ENCODE data around the gene SELENOK.

The SELENOK gene

GRCh38 chr3:53921296-53921695 is 29.6 kb upstream of the SELENOK start:
- no peak for TF ChIP-seq CTCF (conservative IDR thresholded peaks at IDR 0.05; ENCODE audit: low read depth, low read length)
- no peak overlapping the region for H3K27ac ChIP-seq
- no peaks in the 10 kb centered on the region for H4K20me1 ChIP-seq (ENCODE audit: insufficient read depth)
- H3K36me3 ChIP-seq (ENCODE audit: insufficient read depth): no peaks in the 10 kb centered on the region
- no peak overlapping the region for H3K9ac ChIP-seq
- H3K4me1 ChIP-seq (ENCODE audit: low read depth, poor library complexity, severe bottlenecking): no peaks in the 10 kb centered on the region
- H3K27me3 ChIP-seq (ENCODE audit: insufficient read depth, low read depth): no peaks in the 10 kb centered on the region
- no peaks in the 10 kb centered on the region for H3K79me2 ChIP-seq (ENCODE audit: insufficient read depth, low read depth)
- H3K4me3 ChIP-seq (IDR thresholded peaks at IDR 0.05; ENCODE audit: insufficient read depth, low read depth, low read length): no peak overlapping the region
- no peak overlapping the region for H3K4me2 ChIP-seq
- H2AFZ ChIP-seq (ENCODE audit: low read depth): no peak overlapping the region

- no peak overlapping the region for H3K4me3 ChIP-seq (IDR thresholded peaks at IDR 0.05; ENCODE audit: insufficient read depth, low read depth, low read length)
- no peaks in the 10 kb centered on the region for H3K27me3 ChIP-seq (ENCODE audit: insufficient read depth, low read depth)
- H4K20me1 ChIP-seq (ENCODE audit: insufficient read depth): no peaks in the 10 kb centered on the region
- no peak for TF ChIP-seq CTCF (conservative IDR thresholded peaks at IDR 0.05; ENCODE audit: low read depth, low read length)
- H3K36me3 ChIP-seq (ENCODE audit: insufficient read depth): no peaks in the 10 kb centered on the region
- H3K27ac ChIP-seq: no peak overlapping the region
- H3K4me2 ChIP-seq: no peak overlapping the region
- no peak overlapping the region for H2AFZ ChIP-seq (ENCODE audit: low read depth)
- no peaks in the 10 kb centered on the region for H3K79me2 ChIP-seq (ENCODE audit: insufficient read depth, low read depth)
- no peak overlapping the region for H3K9ac ChIP-seq
- no peaks in the 10 kb centered on the region for H3K4me1 ChIP-seq (ENCODE audit: low read depth, poor library complexity, severe bottlenecking)
Observed at GRCh38 chr3:53919741-53920140, 28.1 kb upstream of the SELENOK start.

- Histone ChIP-seq H3K79me2 (ENCODE audit: insufficient read depth, low read depth) (no peaks in the 10 kb centered on the region), H3K27me3 (ENCODE audit: insufficient read depth, low read depth) (no peaks in the 10 kb centered on the region), H3K4me3 (IDR thresholded peaks at IDR 0.05; ENCODE audit: insufficient read depth, low read depth, low read length) (no peak overlapping the region), H3K36me3 (ENCODE audit: insufficient read depth) (no peaks in the 10 kb centered on the region), H3K9ac (no peak overlapping the region), H3K4me1 (ENCODE audit: low read depth, poor library complexity, severe bottlenecking) (no peaks in the 10 kb centered on the region), H3K27ac (no peak overlapping the region), H2AFZ (ENCODE audit: low read depth) (no peak overlapping the region), H3K4me2 (no peak overlapping the region), H4K20me1 (ENCODE audit: insufficient read depth) (no peaks in the 10 kb centered on the region)
- TF ChIP-seq CTCF (conservative IDR thresholded peaks at IDR 0.05; ENCODE audit: low read depth, low read length): no peak
Observed at GRCh38 chr3:53913401-53913800, 21.7 kb upstream of the SELENOK start.

- no peak for TF ChIP-seq CTCF (conservative IDR thresholded peaks at IDR 0.05; ENCODE audit: low read depth, low read length)
- H4K20me1 ChIP-seq (ENCODE audit: insufficient read depth): no peaks in the 10 kb centered on the region
- no peaks in the 10 kb centered on the region for H3K79me2 ChIP-seq (ENCODE audit: insufficient read depth, low read depth)
- H3K36me3 ChIP-seq (ENCODE audit: insufficient read depth): no peaks in the 10 kb centered on the region
- H3K4me3 ChIP-seq (IDR thresholded peaks at IDR 0.05; ENCODE audit: insufficient read depth, low read depth, low read length): no peak overlapping the region
- H3K9ac ChIP-seq: no peak overlapping the region
- H3K27ac ChIP-seq: no peak overlapping the region
- no peaks in the 10 kb centered on the region for H3K27me3 ChIP-seq (ENCODE audit: insufficient read depth, low read depth)
- no peak overlapping the region for H3K4me2 ChIP-seq
- H3K4me1 ChIP-seq (ENCODE audit: low read depth, poor library complexity, severe bottlenecking): no peaks in the 10 kb centered on the region
- H2AFZ ChIP-seq (ENCODE audit: low read depth): no peak overlapping the region
Observed at GRCh38 chr3:53902711-53903110, 11.1 kb upstream of the SELENOK start.

GRCh38 chr3:53902067-53902466 is 10.4 kb upstream of the SELENOK start:
- Histone ChIP-seq H3K4me3 (IDR thresholded peaks at IDR 0.05; ENCODE audit: insufficient read depth, low read depth, low read length) (no peak overlapping the region), H3K27me3 (ENCODE audit: insufficient read depth, low read depth) (no peaks in the 10 kb centered on the region), H3K4me2 (no peak overlapping the region), H3K9ac (no peak overlapping the region), H3K27ac (no peak overlapping the region), H3K79me2 (ENCODE audit: insufficient read depth, low read depth) (no peaks in the 10 kb centered on the region), H3K36me3 (ENCODE audit: insufficient read depth) (no peaks in the 10 kb centered on the region), H3K4me1 (ENCODE audit: low read depth, poor library complexity, severe bottlenecking) (no peaks in the 10 kb centered on the region), H2AFZ (ENCODE audit: low read depth) (no peak overlapping the region), H4K20me1 (ENCODE audit: insufficient read depth) (no peaks in the 10 kb centered on the region)
- no peak for TF ChIP-seq CTCF (conservative IDR thresholded peaks at IDR 0.05; ENCODE audit: low read depth, low read length)

Measured in KMS-11 (cell line).